Measurements from ENCODE around the gene EML6.
A peak's percentile ranks its signal among the peaks of the same experiment; 100 is the strongest.
"Not testable (repeated sequence)": the region's sequence is repeated elsewhere in the genome, so short reads cannot be mapped to it uniquely, and the experiment has no call there.

The EML6 gene

DNA sequence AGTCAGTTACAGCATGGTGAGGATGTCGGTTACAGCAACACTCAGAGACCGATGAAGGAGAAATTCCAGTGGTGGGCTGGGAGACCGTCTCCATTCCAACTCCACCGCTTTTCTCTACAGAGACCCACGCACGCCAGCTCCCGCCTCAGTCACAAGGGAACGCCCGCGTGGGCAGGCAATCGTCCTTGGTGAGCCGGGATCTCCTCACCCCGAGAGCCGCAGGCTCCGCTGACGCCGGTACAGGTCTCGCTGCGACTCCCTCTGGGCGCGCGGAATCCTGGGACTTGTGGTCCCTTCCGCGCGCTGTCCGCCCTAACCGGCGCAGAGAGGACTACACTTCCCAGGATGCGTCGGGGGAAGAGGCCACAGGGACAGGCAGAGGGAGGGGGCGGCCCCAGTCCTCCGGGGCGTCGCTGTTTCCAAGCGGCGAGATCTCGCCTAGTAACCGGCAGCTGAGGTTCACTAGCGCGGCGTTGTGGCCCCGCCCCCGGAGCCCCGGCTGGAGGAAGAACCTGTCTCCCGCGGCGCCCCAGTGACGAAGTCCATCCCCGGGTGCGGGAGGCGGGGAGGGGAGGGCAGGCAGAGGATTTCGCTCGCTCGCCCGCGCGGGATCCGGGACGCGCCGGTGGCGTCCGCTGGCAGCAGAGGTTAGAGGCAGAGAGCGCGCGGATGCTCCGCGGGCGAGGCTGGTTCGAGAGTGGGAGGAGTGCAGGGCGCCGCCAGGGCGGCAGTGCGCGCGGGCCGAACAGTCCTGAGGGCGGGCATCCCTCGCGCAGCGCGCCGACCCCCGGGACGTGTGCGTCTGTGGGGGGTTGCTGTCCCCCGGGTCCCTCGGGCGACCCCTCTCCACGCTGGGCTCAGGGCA, at the start of gene EML6:
TSS of gene EML6 (plus strand) at position 532 of the 865 bp plus-strand sequence. CDS start 1,400 bp downstream, outside the sequence.
- DNase-seq (ENCODE audit: low read depth in 2 of 2) = peak; percentile 92 to 98

DNA sequence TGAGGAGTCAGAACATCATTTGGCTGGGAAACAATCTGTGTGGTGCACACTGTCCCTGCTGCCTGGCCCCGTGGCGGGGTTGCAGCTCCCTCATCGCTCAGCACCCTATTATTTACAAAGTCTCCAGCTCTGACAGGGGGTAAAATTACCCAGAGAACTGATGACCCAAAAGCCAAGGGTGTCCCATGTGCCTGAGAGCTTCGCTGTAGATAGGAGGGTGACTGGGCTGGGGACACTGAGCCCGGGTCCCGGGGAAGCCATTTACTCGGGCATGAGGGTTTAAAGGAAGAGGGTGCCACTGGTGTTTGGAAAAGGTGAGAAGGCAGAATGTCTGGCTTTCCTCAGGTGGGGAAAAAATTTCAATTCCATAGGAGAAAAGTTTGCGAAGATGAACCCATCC, 48.2 kb upstream of the EML6 start:
- no peak for DNase-seq (ENCODE audit: low read depth in 2 of 2)

DNA sequence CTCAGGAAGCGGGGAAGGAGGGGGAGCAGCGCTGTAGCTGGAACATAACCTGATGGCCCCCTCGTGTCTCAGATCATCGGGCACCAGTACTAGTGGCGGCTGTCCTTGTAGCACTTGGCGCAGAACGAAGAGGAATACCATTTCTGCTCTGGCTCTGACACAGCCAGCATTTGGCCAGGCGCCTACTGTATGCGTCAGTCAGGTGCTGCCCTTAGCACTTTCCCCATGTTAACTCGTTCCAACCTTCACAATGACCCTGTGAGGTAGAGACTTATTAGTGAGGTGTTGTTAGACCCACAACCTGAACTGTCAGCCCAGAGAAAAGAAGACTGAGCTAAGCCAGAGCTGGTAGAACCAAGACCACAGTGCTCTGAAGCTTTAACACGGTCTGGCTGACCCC, 47.7 kb upstream of the EML6 start:
- DNase-seq (ENCODE audit: low read depth in 2 of 2) = no peak

DNA sequence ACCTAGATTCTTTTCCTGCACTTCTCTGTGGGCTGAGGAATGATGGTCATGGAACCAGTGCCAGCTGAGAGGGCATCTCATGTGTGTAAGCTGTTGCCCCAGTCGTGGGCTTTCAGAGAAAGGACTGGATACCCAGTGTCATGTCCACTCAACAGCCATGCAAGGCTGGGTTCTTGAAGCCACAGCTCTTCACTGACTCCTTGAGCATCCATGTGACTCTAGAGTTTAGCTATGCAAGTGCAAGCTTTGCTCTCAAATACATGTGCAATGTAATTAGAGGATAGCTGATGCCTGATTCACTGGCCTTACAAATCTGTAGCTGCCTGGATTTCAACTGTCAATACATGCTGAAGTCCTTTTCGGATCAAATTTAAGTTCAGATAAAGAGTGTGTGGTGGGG, 46.8 kb upstream of the EML6 start:
- no peak for DNase-seq (ENCODE audit: low read depth in 2 of 2)

DNA sequence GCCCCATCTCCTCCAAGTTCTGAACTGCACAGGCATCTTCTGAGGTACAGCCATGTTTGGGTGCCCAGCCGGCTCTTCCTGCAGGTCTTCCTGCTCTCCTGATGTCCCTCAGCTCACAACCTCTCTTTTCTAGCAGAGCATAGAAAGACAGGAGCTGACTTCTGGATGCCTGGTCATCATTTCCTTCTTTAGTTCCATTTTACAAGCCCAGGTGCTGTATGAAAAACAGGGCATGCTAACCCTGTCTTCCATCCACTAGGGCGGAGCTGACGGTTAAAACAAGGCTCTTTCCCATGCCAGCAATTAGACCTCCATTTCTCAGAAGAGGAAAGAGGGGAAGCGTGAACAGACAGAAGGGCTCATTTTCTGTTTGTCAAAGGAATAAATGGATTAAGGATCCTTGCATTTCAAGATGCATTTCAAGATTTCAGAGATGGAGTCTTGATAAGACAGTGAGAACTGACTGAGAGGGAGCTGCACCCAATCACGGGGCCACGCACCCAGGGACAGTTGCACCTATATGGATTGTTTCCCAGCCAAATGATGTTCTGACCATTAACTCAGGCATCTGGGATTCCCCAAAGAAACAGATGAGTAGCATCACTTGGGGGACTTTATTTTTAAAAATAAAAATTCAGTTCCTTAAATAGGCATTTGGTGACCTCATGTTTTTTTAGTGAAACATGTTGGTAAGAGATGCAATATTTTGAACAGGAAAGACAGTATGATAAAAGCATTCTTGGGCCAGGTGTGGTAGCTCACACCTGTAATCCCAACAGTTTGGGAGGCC, 45.8 kb upstream of the EML6 start:
- no peak for DNase-seq (ENCODE audit: low read depth in 2 of 2)

DNA sequence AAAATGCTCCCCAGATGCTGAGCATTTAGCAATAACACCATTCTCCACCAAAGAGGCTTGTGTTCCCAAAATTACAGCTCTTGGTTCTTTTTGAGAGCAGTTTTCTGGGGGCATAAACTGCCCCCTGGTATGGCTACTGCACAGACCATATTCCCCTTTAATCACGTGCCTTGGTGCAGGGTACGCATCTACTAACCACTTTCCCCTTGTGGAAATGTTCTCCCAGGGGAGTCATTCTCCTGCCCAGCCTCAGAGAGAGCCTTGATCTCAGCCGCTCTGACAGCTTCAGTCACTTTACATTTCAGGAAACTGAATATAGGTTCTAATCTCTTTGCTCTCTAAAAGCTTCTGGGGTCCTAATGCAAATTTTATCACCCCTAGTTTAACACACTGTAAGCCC, 44.7 kb upstream of the EML6 start:
- no peak for DNase-seq (ENCODE audit: low read depth in 2 of 2)

DNA sequence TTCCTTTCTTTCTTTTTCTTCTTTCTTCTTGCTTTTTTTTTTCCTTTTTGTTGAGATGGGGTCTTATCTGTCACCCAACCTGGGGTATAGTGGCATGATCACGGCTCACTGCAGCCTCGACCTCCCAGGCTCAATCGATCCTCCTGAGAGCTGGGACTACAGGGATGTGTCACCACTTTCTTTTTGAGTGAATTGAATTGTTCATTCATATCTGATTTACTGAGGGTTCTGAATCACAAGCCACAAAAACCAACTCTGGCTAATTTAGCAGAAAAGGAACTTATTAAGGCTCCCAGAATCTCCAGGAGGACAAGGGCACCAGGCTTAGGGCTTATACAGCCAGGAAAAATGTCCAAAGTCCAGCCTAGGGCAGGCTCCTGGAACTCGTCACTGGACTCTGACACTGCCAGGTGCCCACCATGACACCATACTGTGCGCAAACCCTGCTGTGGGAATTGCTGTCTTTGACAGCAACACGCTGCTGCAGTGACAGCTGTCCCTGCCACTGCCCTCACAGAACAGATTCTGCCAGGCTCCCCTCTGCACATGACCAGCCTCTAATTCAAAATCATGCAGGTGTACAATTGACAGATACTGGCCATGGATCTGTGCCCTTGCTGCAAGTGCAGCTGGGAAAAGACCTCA, 42.9 kb upstream of the EML6 start:
- peak; percentile 21 to 43 for DNase-seq (ENCODE audit: low read depth in 2 of 2)

DNA sequence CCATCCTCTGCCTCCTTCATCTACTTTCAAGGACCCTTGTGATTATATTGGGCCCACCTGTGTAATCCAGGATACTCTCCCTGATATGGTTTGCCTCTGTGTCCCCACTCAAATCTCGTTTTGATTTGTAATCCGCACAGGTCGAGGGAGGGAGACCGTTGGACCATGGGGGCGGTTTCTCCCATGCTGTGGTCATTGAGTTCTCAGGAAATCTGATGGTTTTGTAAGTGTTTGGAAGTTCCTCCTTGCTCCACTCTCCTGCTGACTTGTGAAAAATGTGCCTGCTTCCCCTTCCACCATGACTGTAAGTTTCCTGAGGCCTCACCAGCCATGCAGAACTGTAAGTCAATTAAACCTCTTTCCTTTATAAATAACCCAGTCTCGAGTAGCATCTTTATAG, 42.0 kb upstream of the EML6 start:
- DNase-seq (ENCODE audit: low read depth in 2 of 2) = no peak

DNA sequence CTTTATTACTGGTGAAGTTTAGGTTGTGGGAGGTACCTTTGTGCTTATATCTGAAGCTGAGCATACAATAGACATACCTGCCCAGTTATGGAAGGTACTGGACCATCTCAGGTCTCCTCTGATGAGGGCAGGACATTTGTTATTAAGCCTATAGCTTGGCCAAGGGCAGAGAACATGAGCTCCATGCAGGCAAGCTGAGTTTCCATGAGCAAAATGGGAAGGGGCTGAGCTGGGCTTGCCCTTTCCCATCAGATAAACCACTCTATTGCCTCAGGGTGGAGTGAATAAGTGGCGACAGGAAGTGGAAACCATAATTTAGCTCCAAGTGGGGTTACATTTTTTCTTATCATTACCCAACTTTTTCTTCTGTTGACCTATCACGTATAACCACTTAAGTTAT, 39.9 kb upstream of the EML6 start:
- DNase-seq (ENCODE audit: low read depth in 2 of 2) = no peak

DNA sequence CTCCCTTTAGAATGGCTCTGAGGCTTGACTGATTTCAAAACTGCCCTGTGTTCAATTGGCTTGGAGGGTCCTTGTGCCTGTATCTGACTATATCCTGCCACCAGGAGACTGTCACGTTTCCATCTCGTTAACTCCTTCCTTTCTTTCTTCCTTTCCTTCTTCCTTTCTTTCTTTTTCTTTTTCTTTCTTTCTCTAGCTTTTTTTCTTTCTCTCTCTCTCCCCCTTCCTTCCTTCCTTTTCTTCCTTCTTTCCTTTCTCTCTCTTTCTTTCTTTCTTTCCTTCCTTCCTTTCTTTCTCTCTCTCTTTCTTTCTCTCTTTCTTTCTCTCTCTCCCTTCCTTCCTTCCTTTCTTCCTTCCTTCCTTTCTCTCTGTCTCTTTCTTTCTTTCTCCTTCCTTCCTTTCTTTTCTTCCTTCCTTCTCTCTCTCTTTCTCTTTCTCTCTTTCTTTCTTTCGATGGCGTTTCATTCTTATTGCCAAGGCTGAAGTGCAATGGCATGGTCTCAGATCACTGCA, 38.1 kb upstream of the EML6 start:
- no peak for DNase-seq (ENCODE audit: low read depth in 2 of 2)

DNA sequence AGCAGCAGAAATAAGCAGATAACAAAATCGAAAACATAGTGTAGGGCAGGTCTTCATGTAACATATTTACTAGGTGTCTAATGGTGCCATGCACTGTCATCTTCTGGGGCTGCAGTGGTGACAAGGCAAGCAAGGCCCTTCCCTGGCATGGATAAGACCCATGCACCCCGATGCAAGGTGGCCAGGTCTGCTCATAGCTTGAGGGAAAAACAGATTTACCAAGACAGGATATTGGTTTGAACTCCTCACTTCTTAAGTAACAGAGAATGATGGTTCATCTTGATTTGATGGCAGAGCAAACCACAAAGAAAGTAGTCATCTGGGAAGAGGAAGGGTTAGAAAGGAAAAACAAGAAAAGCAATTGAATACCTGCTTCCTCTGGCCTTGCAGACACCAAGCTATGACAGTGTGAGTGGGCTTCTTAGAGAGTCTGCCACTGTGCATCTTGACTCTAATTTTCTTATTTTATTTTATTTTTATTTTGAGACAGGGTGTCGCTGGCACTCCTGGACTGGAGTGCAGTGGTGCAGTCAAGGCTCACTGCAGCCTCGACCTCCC, 35.8 kb upstream of the EML6 start:
- no peak for DNase-seq (ENCODE audit: low read depth in 2 of 2)

DNA sequence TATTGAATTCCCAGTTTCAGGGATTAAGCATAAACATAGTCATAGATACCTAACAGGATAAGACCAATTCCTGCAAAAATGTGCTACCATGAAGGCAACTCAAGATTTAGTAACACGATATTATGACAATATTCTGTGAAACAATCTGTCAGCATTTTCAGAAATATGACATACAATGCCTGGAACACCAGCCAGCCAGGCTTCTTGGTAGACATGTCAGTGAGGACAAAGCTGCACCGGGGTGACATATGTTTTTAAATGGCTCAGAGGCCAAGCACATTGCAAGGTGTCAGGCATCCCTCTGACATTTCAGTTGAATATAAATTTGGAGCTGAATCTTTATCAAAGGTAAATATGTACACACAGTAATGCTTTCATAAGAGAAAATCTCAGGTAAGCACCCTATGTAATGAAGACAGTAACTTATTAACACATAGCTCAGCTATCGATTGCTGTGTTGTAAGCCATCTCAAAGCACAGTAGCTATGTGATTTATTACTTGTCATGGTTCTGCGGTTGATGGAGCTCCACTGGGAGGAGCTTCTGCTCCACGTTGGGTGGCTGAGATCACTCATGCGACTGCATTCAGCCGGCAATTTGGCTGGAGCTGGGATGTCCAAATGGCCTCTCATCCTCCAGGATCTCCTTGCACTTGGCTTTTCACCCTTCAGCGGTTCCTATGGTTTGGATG, 31.9 kb upstream of the EML6 start:
- DNase-seq (ENCODE audit: low read depth in 2 of 2) = no peak

DNA sequence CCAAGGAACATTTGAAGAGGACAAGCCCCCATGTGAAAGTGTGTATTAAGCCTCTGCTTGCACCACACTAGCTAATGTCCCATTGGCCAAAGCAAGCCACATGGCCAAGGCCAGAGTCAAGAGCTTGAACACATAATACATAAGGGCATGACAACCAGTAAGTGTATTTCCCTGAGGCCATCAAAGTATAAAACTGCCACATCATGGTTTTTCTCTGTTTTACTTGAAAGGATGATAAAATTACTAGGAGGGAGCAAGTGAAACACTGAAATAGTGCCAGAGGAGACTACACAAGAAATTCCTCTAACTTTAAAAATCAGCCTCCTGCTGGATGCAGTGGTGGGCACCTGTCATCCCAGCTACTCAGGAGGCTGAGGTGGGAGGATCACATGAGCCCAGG, 30.9 kb upstream of the EML6 start:
- no peak for DNase-seq (ENCODE audit: low read depth in 2 of 2)

DNA sequence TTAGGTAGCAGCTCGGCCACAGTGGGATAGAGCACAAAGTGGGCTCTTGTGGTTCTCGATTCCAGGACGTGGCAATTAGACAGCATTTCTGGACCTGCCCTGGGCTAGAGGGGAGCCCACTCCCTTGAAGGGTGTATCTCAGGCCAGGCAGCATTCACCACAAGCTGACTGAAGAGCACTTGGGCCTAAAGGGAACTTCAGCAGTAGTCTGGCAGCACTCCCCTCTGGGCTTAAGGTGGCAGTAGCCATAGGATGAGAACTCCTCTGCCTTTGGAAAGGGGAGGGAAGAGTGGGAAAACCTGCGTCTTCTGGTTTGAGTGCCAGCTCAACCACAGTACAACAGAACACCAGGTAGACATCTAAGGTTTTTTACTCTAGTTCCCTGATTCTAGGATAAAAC, 28.1 kb upstream of the EML6 start:
- DNase-seq (ENCODE audit: low read depth in 2 of 2) = no peak

DNA sequence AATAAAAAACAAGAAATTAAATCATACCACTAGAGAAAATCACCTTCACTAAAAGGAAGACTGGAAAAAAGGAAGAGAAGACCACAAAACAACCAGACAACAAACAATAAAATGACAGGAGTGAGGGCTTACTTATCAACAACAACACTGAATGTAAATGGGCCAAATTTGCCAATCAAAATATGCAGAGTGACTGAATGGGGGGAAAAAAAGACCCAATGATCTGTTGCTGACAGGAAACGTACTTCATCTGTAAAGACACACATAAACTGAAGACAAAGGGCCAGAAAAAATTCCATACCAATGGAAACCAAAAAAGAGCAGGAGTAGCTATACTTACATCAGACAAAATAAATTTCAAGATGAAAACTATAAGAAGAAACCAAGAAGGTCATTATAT, 25.5 kb upstream of the EML6 start:
- DNase-seq (ENCODE audit: low read depth in 2 of 2) = no peak

DNA sequence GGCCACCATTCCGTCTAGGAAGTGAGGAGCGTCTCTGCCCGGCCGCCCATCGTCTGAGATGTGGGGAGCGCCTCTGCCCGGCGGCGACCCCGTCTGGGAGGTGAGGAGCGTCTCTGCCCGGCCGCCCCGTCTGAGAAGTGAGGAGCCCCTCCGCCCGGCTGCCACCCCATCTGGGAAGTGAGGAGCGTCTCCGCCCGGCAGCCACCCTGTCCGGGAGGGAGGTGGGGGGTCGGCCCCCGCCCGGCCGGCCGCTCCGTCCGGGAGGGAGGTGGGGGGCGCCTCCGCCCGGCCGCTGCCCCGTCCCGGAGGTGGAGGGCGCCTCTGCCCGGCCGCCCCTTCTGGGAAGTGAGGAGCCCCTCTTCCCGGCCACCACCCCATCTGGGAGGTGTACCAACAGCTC, 24.5 kb upstream of the EML6 start:
- DNase-seq (ENCODE audit: low read depth in 2 of 2) = not testable (repeated sequence)

DNA sequence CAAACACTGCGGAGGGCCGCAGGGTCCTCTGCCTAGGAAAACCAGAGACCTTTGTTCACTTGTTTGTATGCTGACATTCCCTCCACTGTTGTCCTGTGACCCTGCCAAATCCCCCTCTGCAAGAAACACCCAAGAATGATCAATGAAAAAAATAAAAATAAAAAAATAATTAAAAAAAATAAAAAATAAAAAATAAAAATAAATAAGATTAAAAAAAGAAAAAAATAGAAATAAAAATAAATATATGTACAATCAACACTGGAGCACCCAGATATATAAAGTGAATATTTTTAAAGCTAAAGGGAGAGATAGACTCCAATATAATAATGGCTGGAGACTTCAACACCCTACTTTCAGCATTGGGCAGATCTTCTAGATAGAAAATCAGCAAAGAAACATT, 23.8 kb upstream of the EML6 start:
- DNase-seq (ENCODE audit: low read depth in 2 of 2) = no peak

DNA sequence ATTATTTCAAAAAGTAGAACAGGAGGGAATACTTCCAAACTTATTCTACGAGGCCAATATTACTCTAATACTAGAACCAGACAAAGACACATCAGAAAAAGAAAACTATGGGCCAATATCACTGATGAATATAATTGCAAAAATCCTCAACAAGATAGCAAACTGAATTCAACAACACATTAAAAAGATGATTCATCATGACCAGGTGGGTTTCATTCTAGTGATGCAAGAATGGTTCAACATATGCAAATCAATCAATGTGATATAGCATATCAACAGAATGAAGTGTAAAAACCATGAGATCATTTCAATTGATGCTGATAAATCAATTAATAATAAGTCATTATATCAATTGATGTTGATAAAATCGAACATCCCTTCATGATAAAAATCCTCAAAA, 22.4 kb upstream of the EML6 start:
- DNase-seq (ENCODE audit: low read depth in 2 of 2) = no peak

DNA sequence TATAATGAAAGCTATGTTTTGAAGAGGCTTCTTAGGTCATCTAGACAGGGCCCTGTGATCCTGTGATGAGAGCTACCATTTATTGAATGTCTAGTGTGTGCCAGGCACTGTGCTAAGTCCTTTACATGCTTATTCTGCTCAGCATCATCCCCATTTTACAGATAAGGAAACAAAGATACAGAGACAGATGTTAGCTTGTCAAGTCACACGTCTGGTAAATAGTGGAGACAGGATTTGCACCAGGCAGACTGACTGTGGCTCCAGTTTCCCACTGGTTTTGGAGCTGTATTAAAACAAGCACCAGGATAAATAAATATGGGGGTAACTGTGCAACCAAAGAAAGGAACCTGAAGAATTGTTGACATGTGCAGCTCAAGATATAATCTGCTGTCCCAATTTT, 19.2 kb upstream of the EML6 start:
- no peak for DNase-seq (ENCODE audit: low read depth in 2 of 2)

DNA sequence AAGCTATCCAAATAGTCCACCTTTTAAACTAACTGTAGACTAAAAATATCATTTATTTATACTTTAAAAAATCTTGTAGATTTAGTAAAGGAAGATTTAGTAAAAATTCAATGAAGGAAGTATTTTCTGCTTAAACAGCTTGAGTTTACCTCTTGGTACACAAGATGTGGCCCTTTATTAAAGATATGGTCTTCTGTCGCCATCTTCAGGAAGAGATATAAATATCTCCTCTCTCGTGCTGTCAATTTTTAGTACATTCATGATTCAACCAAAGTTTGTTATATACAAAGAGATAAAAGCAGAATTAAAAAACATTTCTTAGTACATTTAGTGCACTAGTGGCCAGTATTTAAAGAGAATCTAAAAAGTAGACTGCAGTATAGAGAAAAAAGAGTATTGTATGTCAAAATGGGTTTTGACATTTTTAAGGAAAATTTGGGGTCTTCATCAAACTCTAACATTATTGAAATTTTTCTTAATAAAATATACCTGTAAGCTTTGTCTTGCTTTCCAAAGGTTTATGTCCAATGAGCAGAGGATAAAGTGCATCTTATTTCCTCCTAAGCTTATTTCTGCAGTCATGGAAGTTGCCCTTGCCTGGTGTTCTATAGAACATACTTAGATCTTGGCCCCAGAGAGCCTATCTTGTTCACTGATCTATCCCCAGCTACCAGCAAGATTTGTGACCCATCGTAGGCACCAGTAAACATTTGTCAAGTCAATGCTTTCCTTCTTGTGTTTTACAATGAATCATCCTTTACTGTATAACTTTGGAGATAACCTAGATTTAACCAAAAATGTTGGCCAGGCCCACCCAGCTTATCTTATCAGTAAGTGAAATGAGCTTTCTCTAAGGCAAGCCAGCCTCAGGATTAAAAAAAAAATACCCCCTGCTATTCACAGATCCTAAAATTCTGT, 18.5 kb upstream of the EML6 start:
- no peak for DNase-seq (ENCODE audit: low read depth in 2 of 2)

Data from stimulated activated CD4-positive, alpha-beta T cell treated with anti-CD3 and anti-CD28 coated beads, Interleukin-4, amount 100 ng/mL, for 48 hours (primary cell).